GM23248 (cell line): ENCODE data around the gene LHCGR.

ENCODE experiments used
- EZH2 ChIP-seq: fragments of 200-600 bp; sonication (generic); IDR thresholded peaks from 2 replicates; pipeline ENCODE4 v1.6.1; 2018; ENCODE audit warnings: antibody characterized with exemption, mild to moderate bottlenecking; ENCODE audit not compliant: insufficient read depth, poor library complexity, severe bottlenecking
- EZH2phosphoT487 ChIP-seq: fragments of 200-600 bp; sonication (generic); IDR thresholded peaks from 2 replicates; pipeline ENCODE4 v1.6.1; 2018; ENCODE audit warnings: antibody characterized with exemption, moderate library complexity, mild to moderate bottlenecking, low read depth; ENCODE audit not compliant: insufficient read depth

DNA sequence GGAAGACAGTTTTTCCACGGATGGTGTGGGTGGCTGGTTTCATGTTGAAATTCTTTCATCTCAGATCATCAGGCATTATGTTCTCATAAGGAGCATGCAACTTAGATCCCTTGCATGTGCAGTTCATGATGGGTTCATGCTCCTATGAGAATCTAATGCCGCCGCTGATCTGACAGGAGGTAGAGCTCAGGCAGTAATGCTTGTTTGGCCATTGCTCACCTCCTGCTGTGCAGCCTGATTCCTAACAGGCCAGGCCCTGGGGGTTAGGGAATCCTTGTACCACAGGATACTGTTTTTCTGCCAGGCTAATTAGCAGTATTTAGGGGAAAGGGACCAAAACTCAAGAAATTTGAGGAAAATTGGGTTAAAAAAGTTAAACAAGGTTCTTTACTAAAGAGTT lies 5.3 kb upstream of the LHCGR start:
- TF ChIP-seq EZH2phosphoT487 (no peak), EZH2 (no peak)
